VCaP (cell line): ENCODE results near the gene CENPU.
"Not testable (repeated sequence)": the region's sequence is repeated elsewhere in the genome, so short reads cannot be mapped to it uniquely, and the experiment has no call there.

Source experiments
- H3K27ac ChIP-seq: fragments of 450-650 bp; 2 replicates; pipeline ENCODE4 v1.5.1; 2017
- CTCF ChIP-seq: fragments of 450-650 bp; conservative IDR thresholded peaks from 2 replicates; pipeline ENCODE4 v1.5.1; 2017; ENCODE audit warnings: mild to moderate bottlenecking, moderate library complexity

The CENPU gene

DNA sequence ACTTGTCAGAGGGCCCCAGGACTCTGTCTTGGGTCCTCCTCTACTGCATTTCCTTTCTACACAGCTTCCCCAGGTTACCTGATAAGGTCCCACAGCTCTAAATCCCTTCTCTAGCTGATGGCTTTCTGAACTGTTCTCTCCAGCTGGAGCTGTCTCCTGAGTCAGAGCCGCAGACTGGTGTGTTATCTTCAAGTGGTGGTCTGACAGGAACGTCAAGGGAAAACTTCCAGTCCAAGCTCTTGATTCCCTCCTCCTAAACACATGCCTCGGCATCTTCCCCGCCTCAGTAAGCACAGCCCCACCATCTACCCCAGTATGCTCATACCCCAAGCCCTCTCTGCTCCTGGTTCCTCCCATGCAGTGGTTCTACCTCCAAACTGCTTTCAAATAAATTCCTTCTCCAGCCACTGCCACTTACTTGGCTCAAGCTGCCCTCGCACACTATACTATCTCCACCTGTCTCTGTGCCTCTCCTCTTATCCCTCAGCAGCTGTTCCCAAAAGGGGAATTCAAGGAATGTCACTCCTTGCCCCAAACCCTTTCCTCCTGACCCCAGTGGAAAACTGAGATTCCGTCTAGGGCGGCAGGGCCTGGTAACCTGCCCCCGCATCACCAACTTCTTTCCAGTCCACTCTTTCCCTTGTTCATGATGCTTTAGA, 17.2 kb upstream of the CENPU start:
- H3K27ac ChIP-seq, result no peak overlapping the region
- no peak for TF ChIP-seq CTCF

- peak overlapping the region; percentile 97 for H3K27ac ChIP-seq
- TF ChIP-seq CTCF, result no peak
Measured at GRCh38 chr4:184748251-184748652, 14.4 kb upstream of the CENPU start.

DNA sequence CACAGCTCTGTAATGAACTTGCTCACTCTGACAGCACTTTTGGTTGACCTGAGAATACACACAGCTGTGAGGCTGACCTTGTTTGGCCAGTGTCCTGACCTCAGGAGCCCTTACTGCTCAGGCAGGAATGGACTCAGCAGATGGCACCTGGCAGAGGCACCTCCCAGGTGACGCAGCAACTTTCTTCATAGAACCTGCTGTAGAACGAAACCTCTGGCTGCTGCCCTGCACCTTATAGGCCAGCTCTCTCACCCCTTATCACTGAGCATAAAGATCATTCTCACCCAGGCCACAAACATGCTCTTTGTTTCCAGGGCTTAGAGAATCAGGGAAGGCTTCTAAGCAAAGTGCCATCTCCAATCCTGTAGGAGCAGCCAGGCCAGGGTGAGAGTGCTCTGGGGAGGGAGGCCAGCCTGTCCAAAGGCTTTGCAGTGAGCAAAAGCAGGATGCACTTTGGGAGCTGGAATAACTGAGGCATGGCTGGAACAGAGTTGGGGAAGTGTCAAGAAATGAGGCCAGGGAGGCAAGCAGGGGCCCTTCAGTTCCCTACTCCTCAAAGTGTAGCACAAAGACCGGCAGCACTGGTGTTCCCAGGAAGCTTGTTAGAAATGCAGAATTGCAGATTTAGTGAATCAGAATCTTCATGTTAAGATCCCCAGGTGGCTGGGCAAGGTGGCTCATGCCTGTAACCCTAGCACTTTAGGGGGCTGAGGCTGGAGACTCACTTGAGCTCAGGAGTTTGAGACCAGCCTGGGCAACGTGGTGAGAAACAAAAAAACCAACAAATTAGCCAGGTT, 13.3 kb upstream of the CENPU start:
- TF ChIP-seq CTCF, result no peak
- peak overlapping the region; percentile 97 for H3K27ac ChIP-seq

- peak overlapping the region; percentile 97 for H3K27ac ChIP-seq
Measured at GRCh38 chr4:184745831-184746795, 12.2 kb upstream of the CENPU start.

DNA sequence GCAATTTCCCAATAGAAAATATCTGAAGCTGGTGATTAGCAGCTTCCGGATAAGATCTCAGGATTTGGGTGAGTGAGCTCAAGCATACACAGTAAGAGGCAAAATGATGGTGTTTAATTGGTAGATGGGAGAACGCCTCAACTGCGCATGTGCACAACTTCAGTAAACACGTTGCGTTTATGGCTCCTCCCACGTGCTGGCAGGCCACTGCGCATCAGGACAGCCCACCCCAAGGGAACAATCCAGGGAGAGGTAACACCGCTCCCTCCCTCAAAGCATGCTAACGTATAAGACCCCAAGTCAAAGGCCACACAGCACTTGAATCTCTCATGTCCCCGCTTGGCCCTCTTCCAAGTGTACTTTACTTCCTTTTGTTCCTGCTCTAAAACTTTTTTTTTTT, 10.3 kb upstream of the CENPU start:
- TF ChIP-seq CTCF, result no peak
- H3K27ac ChIP-seq, result no peak overlapping the region

More at GRCh38 chr4:184745831-184746795, 12.2 kb upstream of the CENPU start:
- peak; percentile 93 for TF ChIP-seq CTCF

- no peak for TF ChIP-seq CTCF
- no peak overlapping the region for H3K27ac ChIP-seq
Measured at GRCh38 chr4:184743650-184744049, 9.8 kb upstream of the CENPU start.

GRCh38 chr4:184741651-184742050, 7.8 kb upstream of the CENPU start:
- H3K27ac ChIP-seq, result not testable (repeated sequence)
